ENCODE data around the gene TIMM17A. TPM values are rescaled to one million over a fixed set of nuclear protein-coding genes. Genes with fewer than 3 reads are reported as not detected.

Gene TIMM17A
- total and polyA plus RNA-seq, 2 of the 8 experiments (the other 6 are each of a cell fraction or from before 2014, with no cell fraction given), result 30.3 to 57.1 TPM

GRCh38 chr1:202013603-202014002 is 58.3 kb downstream of the TIMM17A start:
- Histone ChIP-seq H3K56ac (replicated peaks; ENCODE audit: insufficient read length, low read depth, low read length) (no peak overlapping the region), H2AFZ (ENCODE audit: low read length) (no peak overlapping the region), H3K4ac (replicated peaks; ENCODE audit: insufficient read length, low read depth, low read length) (no peak overlapping the region), H3K9me3 (ENCODE audit: insufficient read depth in 2 of 2, low read depth in 1 of 2, low read length in 1 of 2) (no peaks in the 10 kb centered on the region), H3K9ac (replicated peaks in 1 of 4; ENCODE audit: extremely low read depth in 1 of 4, low read depth in 3 of 4, low read length in 3 of 4) (no peak overlapping the region), H2BK15ac (ENCODE audit: low read length) (no peak overlapping the region), H4K91ac (replicated peaks; ENCODE audit: insufficient read length, low read length) (no peak overlapping the region), H3K14ac (ENCODE audit: insufficient read length) (no peak overlapping the region), H4K8ac (ENCODE audit: extremely low read depth, insufficient read depth, low read length) (no peak overlapping the region), H2AK5ac (ENCODE audit: low read depth, low read length) (no peak overlapping the region), H2BK12ac (ENCODE audit: low read depth, low read length) (no peak overlapping the region), H3K23me2 (ENCODE audit: low read depth, low read length) (peaks cover 5% of the 10 kb centered on the region; the same call in 1 of the 2 replicates), H3K79me1 (ENCODE audit: low read depth, low read length) (peaks cover 5% of the 10 kb centered on the region), H3K4me3 (ENCODE audit: extremely low read depth in 1 of 4, insufficient read depth in 2 of 4, low read depth in 3 of 4, low read length in 4 of 4) (no peak overlapping the region), H4K5ac (ENCODE audit: insufficient read length, low read depth, low read length) (no peak overlapping the region), H3K27ac (ENCODE audit: low read depth, low read length) (no peak overlapping the region), H3K18ac (ENCODE audit: extremely low read depth, low read length) (no peak overlapping the region), H3K23ac (ENCODE audit: insufficient read length) (no peak overlapping the region), H3K79me2 (ENCODE audit: control insufficient read depth in 1 of 2, insufficient read depth in 2 of 2, low read length in 2 of 2) (peaks cover 0 to 13% of the 10 kb centered on the region in 2 experiments; a peak in 1 of 4 replicates), H3K27me3 (replicated peaks in 1 of 4; ENCODE audit: control insufficient read depth in 3 of 4, extremely low read depth in 1 of 4, insufficient read depth in 3 of 4, low read length in 3 of 4) (no peaks in the 10 kb centered on the region), H2BK5ac (ENCODE audit: low read depth, low read length) (no peak overlapping the region), H4K20me1 (replicated peaks in 1 of 2; ENCODE audit: control insufficient read depth in 1 of 2, insufficient read depth in 2 of 2, low read length in 2 of 2) (peaks cover 2 to 3% of the 10 kb centered on the region in 2 experiments), H2BK120ac (replicated peaks; ENCODE audit: low read depth, low read length) (no peak overlapping the region), H3K4me1 (replicated peaks in 1 of 4; ENCODE audit: control insufficient read depth in 3 of 4, insufficient read depth in 4 of 4, low read length in 3 of 4) (peaks cover 3 to 28% (median 20%) of the 10 kb centered on the region in 4 experiments), H3K36me3 (ENCODE audit: control insufficient read depth in 2 of 4, insufficient read depth in 4 of 4, low read length in 3 of 4) (peaks cover 8 to 39% (median 16%) of the 10 kb centered on the region in 4 experiments; a peak in 7 of 8 replicates), H2BK20ac (ENCODE audit: low read length) (no peak overlapping the region), H3K4me2 (ENCODE audit: insufficient read depth in 1 of 2, low read depth in 2 of 2, low read length in 2 of 2) (no peak overlapping the region)
- CTCF ChIA-PET (ENCODE audit: partially characterized antibody), result interaction anchor here (0.8 to 27.9 kb wide), 5 partner anchors 8 to 111 kb away, joined by 3 to 1014 read pairs (median 3); partner anchors contain the start of gene GPR37L1
- no peak for FAIRE-seq
- POLR2A ChIA-PET (ENCODE audit: partially characterized antibody), result interaction anchor here (0.6 to 7.5 kb wide), 6 partner anchors 9 to 571 kb away, joined by 4 to 74 read pairs (median 7); partner anchors contain the start of gene GPR37L1
- WGBS, 2 experiments (ENCODE audit: extremely low coverage in 1 of 2, insufficient coverage in 1 of 2, insufficient read length in 1 of 2, insufficient replicate concordance in 2 of 2, low coverage in 1 of 2, low lambda C conversion rate in 2 of 2, missing lambda C conversion rate in 1 of 2), result 89% methylated on average over 11 of the region's 12 CpGs; no CpG with 5 or more reads in 1 of the 2 experiments
- DNase-seq (ENCODE audit: low read depth in 1 of 2, low spot score in 2 of 2), result no peak
- TF ChIP-seq JUND (IDR thresholded peaks at IDR 0.05; ENCODE audit: low read length), result no peak
- no peak for TF ChIP-seq HDAC6 (IDR thresholded peaks at IDR 0.05; ENCODE audit: low read depth, low read length)
- no peak for TF ChIP-seq BCL11A (IDR thresholded peaks at IDR 0.05; ENCODE audit: low read depth in 2 of 2, low read length in 2 of 2)
- TF ChIP-seq GABPA (IDR thresholded peaks at IDR 0.05; ENCODE audit: borderline replicate concordance, insufficient read depth, low read length), result no peak
- TF ChIP-seq HDAC2 (IDR thresholded peaks at IDR 0.05; ENCODE audit: borderline replicate concordance in 1 of 2, low read depth in 2 of 2, low read length in 2 of 2), result no peak
- no peak for TF ChIP-seq ATF3 (IDR thresholded peaks at IDR 0.05; ENCODE audit: insufficient read depth, low read depth, low read length)
- TF ChIP-seq SIX5 (IDR thresholded peaks at IDR 0.05; ENCODE audit: low read depth, low read length), result no peak
- TF ChIP-seq NRF1 (IDR thresholded peaks at IDR 0.05; ENCODE audit: low read depth, low read length), result no peak
